Upper lobe of left lung (tissue), 4 donors: ENCODE data around the gene DNTT.

Experiments used
- CTCF ChIP-seq, 6 experiments: fragments of 450-650 bp in 4 of 6; fragments of 200-600 bp in 2 of 6; sonication (generic) in 2 of 6; IDR thresholded peaks; one replicate each; pipeline ENCODE4 v1.5.1; 2016 to 2019; ENCODE audit warnings: antibody characterized with exemption in 6 of 6
- EP300 ChIP-seq, 4 donors: sonication (generic); formaldehyde crosslinking; IDR thresholded peaks; one replicate each; pipeline ENCODE4 v1.5.1; 2017; ENCODE audit warnings: antibody characterized with exemption in 4 of 4, control low read depth in 2 of 4
- POLR2A ChIP-seq, 4 donors: fragments of 450-650 bp; IDR thresholded peaks; one replicate each; pipeline ENCODE4 v1.5.1; 2016 to 2017; ENCODE audit warnings: antibody characterized with exemption in 4 of 4, mild to moderate bottlenecking in 2 of 4
- POLR2AphosphoS5 ChIP-seq, 2 donors: sonication (generic); formaldehyde crosslinking; IDR thresholded peaks; one replicate each; pipeline ENCODE4 v1.5.1; 2017; ENCODE audit warnings: antibody characterized with exemption in 2 of 2

GRCh38 chr10:96295475-96295874 is 8.8 kb upstream of the DNTT start:
- TF ChIP-seq CTCF (IDR thresholded peaks at IDR 0.05) (no peak), POLR2AphosphoS5 (IDR thresholded peaks at IDR 0.05) (no peak), EP300 (IDR thresholded peaks at IDR 0.05) (no peak), POLR2A (IDR thresholded peaks at IDR 0.05) (no peak)
